Sigmoid colon (tissue), 3 donors: Measurements from ENCODE around the gene TM2D3.

Source experiments
- CTCF ChIP-seq, 4 experiments: fragments of 450-650 bp in 3 of 4; fragments of 200-600 bp in 1 of 4; IDR thresholded peaks; one replicate each; pipeline ENCODE4 v1.5.1; 2016 to 2019; ENCODE audit warnings: antibody characterized with exemption in 4 of 4, mild to moderate bottlenecking in 3 of 4, moderate library complexity in 2 of 4
- POLR2A ChIP-seq, 2 donors: fragments of 450-650 bp; IDR thresholded peaks; one replicate each; pipeline ENCODE4 v1.6.1; 2016; ENCODE audit warnings: antibody characterized with exemption in 2 of 2, mild to moderate bottlenecking in 2 of 2, moderate library complexity in 2 of 2

- TF ChIP-seq CTCF (IDR thresholded peaks at IDR 0.05): no peak
- TF ChIP-seq POLR2A (IDR thresholded peaks at IDR 0.05): no peak
Observed at GRCh38 chr15:101647251-101647650, 4.9 kb downstream of the TM2D3 start.
